Heart left ventricle (tissue), 13 donors: ENCODE data around the gene CCR1.
"Not testable (repeated sequence)": the region's sequence is repeated elsewhere in the genome, so short reads cannot be mapped to it uniquely, and the experiment has no call there.

ENCODE experiments used
- CTCF ChIP-seq, 12 donors: fragments of 200-600 bp; sonication (generic) in 4 of 12; IDR thresholded peaks; one replicate each; pipeline versions ENCODE4 v1.5.0 to v1.8.0; 2018 to 2022; ENCODE audit warnings: antibody characterized with exemption in 12 of 12, mild to moderate bottlenecking in 5 of 12
- POLR2A ChIP-seq, 2 donors: fragments of 450-650 bp; IDR thresholded peaks; one replicate each; pipeline ENCODE4 v1.6.1; 2017; ENCODE audit warnings: antibody characterized with exemption in 2 of 2, mild to moderate bottlenecking in 2 of 2, moderate library complexity in 2 of 2
- donor health status: ischemic (EF 13 %, LVEDD 7.1; RV severe dilation, severe dysfunction).
- donor health status: DM: no; HTN: yes; CAD: no.
- donor health status: DM: no; HTN: no; CAD: no.
- donor health status: ischemic (EF 25% LVEDD 6.9; RV normal size, moderate dysfunction).
- donor health status: ischemic (EF 25% LVEDD 5.7; RV mildly dilated, moderate dysfunction).
- donor health status: ischemic (EF 35%, LVEDD 5.7; RV mildly dilated, moderate dysfunction).
- donor health status: nonischemic (EF 11% LVEDD 7.7; RV severe dilation, severe dysfunction).
- donor health status: DM: yes; HTN: yes; CAD: no.
- donor health status: PGD.
- donor health status: ischemic (EF 29% LVEDD 5.4; RV normal size, mild dysfunction).
- donor health status: nonischemic (EF 23%, LVEDD 6.1; RV moderate dilation, normal function).

GRCh38 chr3:46157685-46158084 is 50.4 kb downstream of the CCR1 start:
- TF ChIP-seq CTCF, POLR2A (IDR thresholded peaks at IDR 0.05): not testable (repeated sequence)
